Mucosa of gallbladder (tissue), 1 donor: ENCODE data around the gene MALT1. TPM values are rescaled to one million over a fixed set of nuclear protein-coding genes. Genes with fewer than 3 reads are reported as not detected.

Experiments
- DNase-seq: peaks from one replicate; pipeline ENCODE4 v3.0.0-alpha.2; 2020; ENCODE audit warnings: low spot score
- total RNA-seq: library from RNA; stranded (reverse); gene quantifications from one replicate; pipeline ENCODE4 v1.2.1, GENCODE V29; 2021
- donor health status: DM: no; HTN: no; CAD: no.

Gene MALT1
- total RNA-seq, 1 donor from 2014 or later = 20.8 TPM

DNA sequence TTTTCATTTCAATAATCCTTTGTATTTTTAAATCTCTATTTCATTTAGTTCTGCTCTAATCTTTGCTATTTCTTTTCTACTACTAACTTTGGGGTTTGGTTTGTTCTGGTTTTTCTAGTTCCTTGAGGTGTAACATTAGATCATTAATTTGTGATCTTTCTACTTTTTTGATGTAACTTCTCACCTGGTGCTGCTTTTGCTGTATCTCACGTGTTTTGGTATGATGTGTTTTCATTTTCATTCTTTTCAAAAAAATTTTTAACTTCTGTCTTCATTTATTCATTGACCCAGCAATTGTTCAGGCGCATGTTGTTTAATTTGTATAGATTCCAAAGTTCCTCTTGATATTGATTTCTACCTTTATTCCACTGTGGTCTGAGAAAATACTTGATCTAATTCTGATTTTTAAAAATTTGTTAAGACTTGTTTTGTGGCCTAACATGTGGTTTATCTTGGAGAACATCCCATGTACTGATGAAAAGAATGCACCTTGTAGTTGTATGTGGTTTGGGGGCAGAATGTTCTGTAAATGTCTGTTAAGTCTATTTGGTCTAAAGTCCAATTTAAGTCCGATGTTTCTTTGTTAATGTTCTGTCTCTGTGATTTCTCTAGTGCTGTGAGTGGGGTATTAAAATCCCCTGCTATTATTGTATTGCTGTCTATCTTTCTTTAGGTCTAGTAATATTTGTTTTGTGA lies 17.3 kb upstream of the MALT1 start:
- no peak for DNase-seq

DNA sequence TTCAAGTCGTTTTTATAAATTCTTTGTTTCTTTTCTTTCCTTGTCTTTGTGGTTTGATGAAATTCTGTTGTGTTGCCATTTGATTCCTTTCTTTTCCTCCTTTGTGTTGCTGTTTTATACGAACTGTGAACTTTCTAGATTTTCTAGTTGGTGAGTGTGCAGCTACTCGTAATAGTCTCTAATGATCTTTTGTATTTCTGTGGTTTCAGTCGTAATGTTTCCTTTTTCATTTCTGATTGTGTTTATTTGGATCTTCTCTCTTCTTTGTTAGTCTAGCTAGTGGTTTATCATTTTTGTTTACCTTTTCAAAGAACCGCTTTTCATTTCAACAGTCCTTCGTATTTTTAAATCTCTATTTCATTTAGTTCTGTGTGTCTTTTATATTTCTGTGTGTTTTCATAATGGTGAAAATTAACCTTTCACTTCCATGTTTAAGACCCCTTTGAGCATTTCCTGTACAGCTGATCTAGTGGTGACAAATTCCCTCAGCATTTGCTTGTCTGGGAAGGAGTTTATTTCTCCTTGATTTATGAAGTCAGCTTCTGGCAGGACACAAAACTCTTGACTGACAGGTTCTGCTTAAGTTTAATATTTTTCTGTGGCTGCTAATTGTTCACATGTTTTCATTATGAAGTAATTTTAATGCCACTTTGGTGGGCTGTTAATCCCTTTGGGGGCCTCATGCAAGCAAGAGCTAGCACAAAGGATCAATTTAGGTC lies 16.2 kb upstream of the MALT1 start:
- no peak for DNase-seq

DNA sequence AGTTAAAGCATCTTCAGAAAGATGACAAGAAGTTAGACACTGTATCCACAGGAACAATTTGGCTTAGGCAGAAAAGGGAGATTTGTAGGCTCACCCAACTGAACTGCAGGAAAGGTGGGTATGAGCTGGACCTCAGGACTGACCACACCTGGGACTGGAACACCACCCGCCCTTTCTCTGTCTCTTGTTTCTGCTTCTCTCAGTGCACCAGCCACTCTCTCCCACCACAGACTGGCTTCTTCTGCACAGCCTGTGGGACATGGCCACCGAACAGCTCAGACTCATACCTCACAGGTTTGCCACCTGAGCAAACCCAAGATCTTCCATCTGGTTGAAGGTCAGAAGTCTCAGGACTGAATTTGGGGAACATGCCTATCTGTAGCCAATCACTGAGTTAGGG lies 14.2 kb upstream of the MALT1 start:
- DNase-seq = no peak

DNA sequence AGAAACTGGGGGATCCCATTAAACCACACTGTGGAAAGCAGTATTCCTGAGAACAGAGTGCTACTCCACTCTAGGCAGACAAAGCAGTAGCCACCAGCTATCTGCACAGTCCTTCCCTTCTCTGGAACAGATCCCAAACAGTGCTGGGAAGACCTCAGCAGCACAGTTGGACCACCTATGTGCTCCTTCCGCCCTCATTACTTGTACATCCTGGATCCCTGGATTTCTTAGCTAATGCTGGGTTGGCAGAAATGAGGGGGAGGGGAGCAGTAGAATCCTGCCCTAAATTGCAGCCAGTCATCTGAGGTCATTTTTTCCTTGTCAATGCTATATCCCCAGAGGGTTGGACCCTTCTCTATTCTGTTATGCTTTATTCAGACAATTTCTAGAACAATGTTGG lies 13.8 kb upstream of the MALT1 start:
- DNase-seq = no peak

DNA sequence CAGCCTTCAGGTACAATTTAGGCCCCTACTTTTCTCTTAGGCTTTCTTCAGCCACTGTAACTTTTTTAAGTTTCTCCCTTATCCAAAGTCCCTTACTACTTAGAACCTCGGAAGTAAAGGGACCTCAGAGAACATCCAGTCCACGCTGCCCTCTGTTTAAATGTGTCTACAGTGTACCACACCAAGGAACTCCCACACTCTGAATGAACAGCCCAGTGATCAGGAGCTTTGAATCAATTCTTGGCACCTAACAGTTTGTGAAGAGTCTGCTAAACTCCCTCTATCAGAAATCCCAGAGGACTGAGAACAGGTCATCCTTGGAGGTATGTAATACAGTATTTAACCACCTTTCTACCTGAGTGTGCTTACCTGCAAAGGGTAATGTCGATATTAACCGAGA lies 11.6 kb upstream of the MALT1 start:
- no peak for DNase-seq

DNA sequence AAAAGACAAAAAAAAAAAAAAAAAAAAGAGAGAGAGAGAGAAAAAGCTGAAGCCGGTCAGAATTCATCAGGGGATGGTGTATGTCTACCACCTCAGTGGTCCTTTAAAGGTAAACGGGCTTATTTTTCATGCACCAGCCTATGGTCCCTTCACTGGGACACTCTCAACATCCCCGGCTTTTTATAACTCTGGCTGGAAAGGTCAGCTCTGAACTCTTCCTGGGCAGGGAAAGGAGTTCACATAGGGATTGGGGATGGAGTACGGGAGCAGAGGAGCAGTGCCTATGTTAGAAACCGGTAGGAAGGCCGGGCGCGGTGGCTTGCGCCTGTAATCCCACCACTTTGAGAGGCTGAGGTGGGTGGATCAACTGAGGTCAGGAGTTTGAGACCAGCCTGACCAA lies 10.3 kb upstream of the MALT1 start:
- no peak for DNase-seq

DNA sequence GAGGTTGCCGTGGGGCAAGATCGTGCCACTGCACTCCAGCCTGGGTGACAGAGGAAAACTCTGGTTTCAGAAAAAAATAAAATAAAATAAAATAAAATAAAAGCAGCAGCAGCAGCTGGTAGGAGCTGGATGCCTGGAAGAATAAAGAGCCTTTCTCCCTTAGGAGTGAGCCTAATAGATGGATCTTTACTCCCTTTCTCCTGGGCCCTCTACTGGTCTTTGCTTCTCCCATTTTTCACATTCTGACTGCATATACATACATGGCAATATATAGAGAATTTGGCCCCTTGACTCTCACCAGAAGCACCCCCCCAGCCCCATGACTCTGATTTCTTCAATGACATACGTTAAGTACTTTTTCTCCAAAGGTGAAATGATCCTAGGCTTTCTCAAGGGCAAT lies 9.8 kb upstream of the MALT1 start:
- no peak for DNase-seq

DNA sequence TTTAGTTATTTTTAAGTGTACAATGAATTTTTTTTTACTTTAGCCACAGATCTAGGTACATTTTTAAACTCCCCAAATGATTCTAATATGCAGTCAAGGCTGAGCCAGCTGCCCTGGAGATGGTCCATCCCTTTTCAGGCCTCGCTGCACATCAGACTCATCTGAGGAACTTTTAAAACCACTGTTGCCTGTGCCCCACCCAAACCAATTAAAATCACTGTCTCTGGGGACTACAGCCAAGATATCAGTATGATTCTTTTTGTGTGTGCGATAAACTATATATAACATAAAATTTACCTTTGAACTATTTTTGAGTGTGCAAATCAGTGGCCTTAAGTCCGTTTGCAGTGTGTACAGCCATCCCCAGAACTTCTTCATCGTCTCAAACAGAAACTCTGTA lies 9.1 kb upstream of the MALT1 start:
- no peak for DNase-seq

DNA sequence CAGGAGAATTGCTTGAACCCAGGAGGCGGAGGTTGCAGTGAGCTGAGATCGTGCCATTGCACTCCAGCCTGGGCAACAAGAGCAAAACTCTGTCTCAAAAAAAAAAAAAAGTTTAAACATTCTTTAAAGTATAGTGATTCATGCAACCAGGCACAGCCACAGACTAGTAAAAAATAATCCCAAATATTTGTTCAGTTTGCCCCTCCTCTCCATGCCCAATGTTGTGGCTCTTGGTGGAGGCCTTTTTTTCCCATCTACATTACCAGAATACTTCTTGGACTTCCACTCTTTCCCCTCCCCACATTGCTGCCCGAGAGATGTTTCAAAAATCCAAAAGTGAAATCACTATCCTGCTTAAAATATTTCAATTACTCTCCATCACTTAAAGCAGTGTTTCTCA lies 5.1 kb upstream of the MALT1 start:
- no peak for DNase-seq

DNA sequence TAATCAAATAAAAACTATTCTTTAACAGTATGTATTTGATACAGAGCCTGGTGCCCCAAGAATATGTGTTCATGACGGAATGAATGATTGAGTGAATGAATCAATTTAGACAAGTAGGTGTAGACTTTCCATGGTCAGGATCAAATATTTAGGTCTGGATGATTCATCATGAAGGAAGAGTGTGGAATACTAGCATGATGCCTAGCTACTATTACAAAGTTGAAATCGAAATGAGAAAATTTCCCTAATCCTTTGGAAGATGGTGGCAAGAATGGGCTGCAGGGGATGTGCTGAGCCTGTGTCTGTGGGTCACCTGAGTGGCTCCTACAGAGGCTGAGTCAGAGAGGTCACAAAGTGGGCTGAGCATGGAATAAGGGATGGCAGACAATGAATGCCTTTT lies 3.1 kb upstream of the MALT1 start:
- no peak for DNase-seq

DNA sequence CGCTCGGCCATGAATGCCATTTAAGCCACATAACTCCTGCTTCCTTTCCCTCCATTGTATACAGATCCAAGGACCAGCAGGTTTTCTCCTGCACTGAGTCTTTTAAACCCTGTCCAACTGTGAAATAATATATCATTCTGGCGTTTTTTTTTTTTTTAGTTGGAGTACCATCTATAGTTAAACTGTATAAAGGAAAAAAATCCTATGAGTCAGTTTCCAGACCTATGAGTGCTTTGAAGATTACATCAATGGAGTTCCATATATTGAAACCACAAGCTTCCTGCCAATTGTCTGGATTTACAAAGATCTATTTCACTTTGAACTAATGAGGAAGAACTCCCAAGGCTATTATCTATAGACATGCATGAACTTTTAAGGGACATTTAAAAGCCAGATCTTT lies 2.4 kb upstream of the MALT1 start:
- DNase-seq = no peak

DNA sequence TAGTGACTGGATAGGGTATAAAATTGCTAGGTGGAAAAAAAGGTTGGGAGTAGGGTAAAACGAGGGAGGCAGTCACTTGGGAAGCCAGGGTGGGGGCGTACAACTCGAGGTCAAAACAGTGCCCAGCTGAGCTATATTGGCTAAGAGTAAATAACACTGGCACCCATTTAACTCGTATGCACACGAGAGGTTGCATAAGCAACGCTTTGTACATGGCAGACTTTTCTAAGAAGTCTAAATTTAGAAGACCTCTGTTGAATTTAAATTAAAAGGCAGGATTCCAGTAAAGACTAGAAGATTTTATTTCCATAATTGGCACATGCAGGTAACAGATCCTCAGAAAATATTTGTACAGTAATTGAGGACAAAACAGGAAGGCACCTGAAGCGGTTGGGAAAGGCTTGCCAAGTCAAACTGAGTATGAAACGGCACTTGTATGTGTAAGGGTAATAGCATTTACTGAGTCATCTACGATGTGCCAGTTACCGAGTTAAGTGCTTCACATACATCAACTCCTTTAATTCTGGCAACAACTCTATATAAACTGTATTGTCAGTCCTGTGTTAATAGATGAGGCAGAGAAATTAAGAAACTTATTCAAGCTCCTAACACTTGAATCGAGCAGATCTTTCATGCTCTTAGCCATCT lies 1.4 kb upstream of the MALT1 start:
- no peak for DNase-seq

DNA sequence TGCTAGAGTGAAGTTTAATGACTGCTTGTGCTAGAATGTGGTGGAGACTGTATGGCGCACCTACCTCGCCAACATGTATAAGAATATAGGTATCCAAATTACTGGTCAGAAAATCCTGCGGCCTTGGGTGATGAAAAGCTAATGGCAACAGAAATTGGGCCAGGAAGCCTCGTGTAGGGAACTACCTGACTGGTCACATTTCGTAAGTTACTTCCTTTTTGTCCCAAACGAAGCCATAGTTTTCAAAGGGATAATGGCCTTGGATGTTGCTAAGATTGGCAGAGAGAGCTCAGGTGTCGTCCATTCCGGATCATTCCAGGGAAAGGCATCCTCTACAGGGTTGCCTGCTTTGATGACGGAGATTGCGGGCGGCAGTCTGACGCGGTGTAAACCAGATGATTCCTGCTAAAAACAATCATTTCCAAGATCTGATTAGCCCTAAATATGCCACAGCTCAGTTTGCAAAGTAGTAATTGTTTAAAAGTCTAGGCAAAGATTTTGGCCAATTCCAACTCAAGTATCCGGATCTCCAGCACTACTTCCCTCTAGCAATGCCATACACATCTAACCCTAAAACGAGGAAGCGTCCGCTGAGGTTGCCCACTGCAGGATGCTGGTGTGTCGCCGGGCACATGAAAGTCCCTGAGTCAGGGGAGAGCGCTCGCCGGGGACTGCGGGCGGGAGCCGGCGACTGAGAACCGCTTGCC lies 708 bp upstream of the MALT1 start:
- DNase-seq = no peak

DNA sequence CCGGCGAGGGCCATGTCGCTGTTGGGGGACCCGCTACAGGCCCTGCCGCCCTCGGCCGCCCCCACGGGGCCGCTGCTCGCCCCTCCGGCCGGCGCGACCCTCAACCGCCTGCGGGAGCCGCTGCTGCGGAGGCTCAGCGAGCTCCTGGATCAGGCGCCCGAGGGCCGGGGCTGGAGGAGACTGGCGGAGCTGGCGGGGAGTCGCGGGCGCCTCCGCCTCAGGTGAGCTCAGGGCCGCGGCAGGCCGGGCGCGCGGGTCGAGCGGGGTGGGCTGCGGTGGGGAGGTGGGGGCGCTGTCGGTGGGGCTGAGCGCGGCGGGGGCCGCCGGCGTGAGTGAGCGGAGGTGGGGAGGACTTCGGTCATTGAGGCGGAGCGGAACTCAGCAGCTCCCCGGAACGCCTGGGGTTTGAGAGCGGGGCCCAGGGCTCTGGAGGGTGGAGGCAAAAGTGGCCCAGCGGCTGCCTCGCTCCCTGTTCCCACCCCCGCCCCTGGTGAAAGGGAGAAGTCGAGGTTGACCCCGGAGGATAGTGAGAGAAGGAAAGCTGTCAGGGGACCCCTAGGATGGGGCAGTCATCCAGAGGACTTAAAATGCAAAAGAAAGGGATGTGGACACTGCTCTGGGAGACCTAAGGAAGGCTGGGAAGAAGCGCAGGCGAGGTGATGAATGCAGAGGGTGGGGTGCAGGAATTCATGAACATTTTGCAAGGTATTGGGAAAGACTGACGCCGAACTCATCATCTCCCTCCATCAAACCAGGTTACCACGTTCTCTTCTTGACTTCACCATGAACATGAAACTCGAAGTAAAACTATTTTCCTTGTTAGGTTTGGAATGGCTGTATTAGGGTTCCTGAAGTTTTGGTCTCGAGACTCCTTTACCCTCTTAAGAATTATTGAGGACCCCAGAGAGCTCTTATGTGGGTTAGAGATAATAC lies 633 bp downstream of the MALT1 start:
- peak; percentile 30 for DNase-seq

DNA sequence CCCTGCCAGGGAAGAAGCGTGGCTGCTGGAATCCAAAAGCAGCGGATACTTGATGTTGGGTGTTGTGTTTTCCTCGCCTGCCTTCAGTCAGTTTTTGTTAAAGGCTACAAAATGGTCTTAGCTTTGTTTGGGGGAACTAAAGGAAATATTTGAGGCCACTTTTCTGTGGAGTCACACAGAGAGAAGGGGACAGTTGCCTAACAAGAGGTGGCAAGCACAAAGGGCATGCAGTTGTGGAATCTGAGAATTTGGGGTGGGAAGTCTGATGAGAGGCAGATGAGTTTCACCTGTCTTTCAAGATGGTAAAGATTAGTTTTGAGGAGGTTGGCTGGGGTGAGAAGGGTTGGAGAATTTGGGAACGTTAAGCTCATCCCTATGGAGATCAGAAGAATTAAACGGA lies 2.9 kb downstream of the MALT1 start:
- DNase-seq = no peak

DNA sequence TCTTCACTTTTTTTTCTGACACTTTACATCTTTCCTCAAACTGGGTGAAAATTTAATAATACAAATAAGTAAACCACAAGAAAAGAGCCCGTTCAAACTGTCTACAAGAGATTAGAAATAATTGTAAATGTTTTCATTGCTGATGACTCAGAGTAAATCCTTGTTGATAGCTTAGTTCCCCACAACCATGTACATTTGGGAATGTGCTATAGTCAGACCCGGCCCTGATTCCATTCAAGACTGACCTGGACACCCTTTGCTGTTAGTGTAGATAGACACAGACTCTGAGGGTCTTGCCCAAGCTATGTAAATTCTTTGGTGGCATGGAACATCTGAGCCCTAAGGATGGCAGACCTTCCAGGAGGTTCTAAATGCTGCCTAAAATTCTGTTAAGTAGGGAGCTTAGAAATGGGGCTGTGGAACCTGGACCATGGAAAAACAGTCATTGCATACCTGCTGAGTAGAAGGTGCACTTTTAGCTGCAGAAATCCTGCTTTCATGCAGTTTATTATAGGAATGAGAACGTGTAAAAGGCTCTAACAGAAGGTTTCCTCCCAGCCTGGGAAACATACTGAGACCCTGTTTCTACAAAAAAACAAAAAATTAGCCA lies 3.7 kb downstream of the MALT1 start:
- DNase-seq = no peak

DNA sequence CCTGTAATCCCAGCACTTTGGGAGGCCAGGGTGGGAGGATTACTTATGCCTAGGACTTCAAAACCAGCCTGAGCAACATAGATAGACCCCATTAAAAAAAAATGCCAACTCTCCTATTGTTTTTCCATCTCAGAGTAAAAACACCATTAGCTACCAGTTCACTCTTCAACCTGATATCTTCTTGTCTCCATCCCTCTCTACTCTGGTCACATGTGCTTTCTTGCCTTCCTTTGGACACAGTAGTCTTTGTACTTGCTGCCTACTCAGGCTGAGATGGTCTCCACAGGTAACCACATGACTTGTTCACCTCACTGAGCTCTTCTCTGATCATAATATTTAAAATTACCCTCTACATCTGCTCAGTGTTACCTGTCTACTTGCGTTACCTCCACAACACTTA lies 5.0 kb downstream of the MALT1 start:
- no peak for DNase-seq

DNA sequence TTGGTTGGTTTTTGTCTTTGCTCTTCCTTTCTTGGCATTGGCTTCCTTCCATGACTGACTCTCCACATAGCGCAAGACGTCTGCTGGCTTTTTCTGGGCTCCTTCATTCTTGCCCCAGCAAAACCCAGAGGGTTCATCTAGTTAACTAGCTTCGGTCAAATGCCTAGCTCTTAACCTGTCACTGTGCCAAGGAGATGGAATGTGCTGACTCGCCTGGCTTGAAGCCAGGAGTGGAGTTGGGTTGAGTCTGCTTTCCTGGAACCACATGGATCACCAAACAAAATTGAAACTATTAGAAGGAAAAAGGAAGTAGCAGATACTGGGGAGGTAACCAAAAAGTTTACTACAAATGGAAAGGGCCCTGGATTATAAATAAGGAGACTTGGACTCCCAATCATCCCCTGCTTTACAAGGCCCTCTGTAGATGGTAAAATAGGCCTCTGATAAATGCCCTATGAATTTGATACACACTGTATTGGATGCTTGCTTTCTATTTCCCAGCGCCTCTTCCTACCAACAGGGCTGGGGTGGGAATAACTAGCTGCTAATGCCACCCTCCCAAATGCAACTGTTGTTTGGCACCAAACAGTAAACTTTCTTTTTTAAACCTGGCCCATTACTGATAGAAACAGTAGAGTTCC lies 11.3 kb downstream of the MALT1 start:
- peak; percentile 77 for DNase-seq

DNA sequence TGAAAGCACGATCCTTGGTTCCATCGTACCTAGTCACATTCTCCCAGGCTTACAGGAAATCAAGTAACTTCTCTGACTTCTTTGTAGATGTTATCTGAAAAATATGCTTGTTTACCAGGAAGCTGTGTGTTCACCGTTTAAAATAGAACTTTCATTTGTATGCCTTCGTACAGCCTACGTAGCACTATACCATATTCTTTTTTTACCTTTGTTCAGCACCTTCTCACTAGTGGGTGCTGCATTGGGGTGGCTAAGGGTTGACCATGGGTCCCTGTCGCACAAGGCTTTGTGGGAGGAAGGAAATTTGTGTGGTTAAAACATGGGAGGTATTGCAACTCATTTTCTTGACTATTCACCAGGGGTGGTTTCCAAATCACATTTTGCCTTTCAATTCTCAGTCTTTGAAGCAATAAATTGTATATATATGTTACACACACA lies 16.6 kb downstream of the MALT1 start:
- DNase-seq = no peak

DNA sequence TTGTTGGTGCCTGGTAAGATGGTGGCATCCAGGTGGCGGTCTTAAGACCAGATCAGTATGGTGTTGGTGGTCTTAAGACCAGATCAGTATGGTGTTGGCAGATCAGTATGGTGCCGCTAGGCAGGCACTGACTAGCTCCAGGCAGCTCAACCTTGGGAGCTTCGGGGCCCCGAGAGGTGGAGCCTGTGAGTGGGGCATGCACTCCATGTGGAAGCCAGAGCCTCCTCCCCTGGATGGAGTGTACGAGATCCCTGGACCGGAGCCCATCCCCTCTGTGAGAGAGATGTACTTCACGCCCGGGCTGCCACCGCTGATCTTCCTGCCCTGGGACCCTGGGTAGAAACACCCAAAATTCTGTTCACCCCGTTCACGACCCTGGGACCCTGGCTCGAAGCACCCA lies 19.0 kb downstream of the MALT1 start:
- no peak for DNase-seq

DNA sequence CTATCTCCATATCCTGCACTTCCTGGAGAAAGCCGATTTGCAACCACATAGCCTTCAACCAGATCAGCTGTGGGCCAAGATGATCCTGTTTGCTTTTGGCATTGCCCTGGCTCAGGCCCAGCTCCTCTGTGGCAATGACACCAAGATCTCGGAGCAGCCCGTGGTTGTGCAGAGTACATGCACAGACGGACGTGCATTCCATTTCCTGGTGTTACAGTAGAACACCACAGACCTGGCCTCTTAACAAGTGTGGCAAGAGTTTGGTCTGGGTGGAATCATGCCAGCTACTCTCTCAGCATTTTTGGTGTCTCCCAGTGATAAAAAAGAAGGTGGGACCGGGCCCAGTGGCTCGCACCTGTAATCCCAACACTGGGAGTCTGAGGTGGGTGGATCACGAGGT lies 20.0 kb downstream of the MALT1 start:
- no peak for DNase-seq
